Measurements from ENCODE around the gene PCDH15. TPM values are rescaled to one million over a fixed set of nuclear protein-coding genes. Genes with fewer than 3 reads are reported as not detected.

Gene PCDH15
- total RNA-seq, 1 experiment from 2014 or later, result 0.61 TPM

GRCh38 chr10:53754596-53755250 lies 1046.3 kb downstream of the PCDH15 start:
- Histone ChIP-seq H3K27ac (ENCODE audit: insufficient read length, low read depth, low read length) (no peak overlapping the region), H3K9ac (ENCODE audit: extremely low read depth, insufficient read length, low read length) (no peak overlapping the region), H3T11ph (ENCODE audit: low read length) (no peak overlapping the region), H3K79me2 (ENCODE audit: insufficient read depth, low read length) (no peaks in the 10 kb centered on the region), H3K14ac (ENCODE audit: insufficient read depth, low read length) (no peak overlapping the region), H3K27me3 (ENCODE audit: insufficient read depth, low read length) (no peaks in the 10 kb centered on the region), H3K4ac (ENCODE audit: low read depth, low read length) (no peak overlapping the region), H2AK5ac (ENCODE audit: insufficient read length, low read length) (no peak overlapping the region), H3K79me1 (ENCODE audit: insufficient read depth, low read depth, low read length, poor library complexity, severe bottlenecking) (no peaks in the 10 kb centered on the region), H3K4me1 (ENCODE audit: insufficient read depth, low read length) (no peaks in the 10 kb centered on the region), H2BK12ac (ENCODE audit: insufficient read length, low read depth, low read length) (no peak overlapping the region), H3K9me3 (ENCODE audit: control insufficient read depth, low read depth, low read length) (no peaks in the 10 kb centered on the region), H4K91ac (ENCODE audit: insufficient read length, low read depth, low read length) (no peak overlapping the region), H3K23me2 (ENCODE audit: insufficient read length, low read depth, low read length, poor library complexity, severe bottlenecking) (no peaks in the 10 kb centered on the region), H4K5ac (ENCODE audit: insufficient read length, low read depth, low read length) (no peak overlapping the region), H2BK20ac (ENCODE audit: low read depth, low read length, poor library complexity, severe bottlenecking) (no peak overlapping the region), H3K4me2 (ENCODE audit: insufficient read depth, insufficient read length, low read length) (no peak overlapping the region), H2BK120ac (ENCODE audit: low read depth, low read length, poor library complexity, severe bottlenecking) (no peak overlapping the region), H4K20me1 (ENCODE audit: control insufficient read depth, insufficient read depth, insufficient read length) (no peaks in the 10 kb centered on the region), H2AFZ (ENCODE audit: low read length) (no peak overlapping the region), H3K18ac (ENCODE audit: insufficient read length, low read depth, low read length) (no peak overlapping the region), H4K8ac (replicated peaks; ENCODE audit: insufficient read length, low read depth, low read length) (no peak overlapping the region), H3K23ac (ENCODE audit: insufficient read length, low read depth, low read length) (no peak overlapping the region), H2BK5ac (ENCODE audit: insufficient read length, low read length) (no peak overlapping the region), H3K56ac (ENCODE audit: insufficient read length, low read depth, low read length) (no peak overlapping the region), H2BK15ac (ENCODE audit: low read depth, low read length) (no peak overlapping the region)
- Mint-ChIP-seq H3K4me3 (peak overlapping the region in 1 of 2 experiments; percentile 31; a peak in 2 of 5 replicates), H3K27ac (no peak overlapping the region), H3K4me1 (peaks cover 5 to 8% of the 10 kb centered on the region in 2 experiments; a peak in 2 of 4 replicates), H3K36me3 (ENCODE audit: insufficient read depth in 1 of 3, low read depth in 3 of 3) (peaks cover 1 to 10% (median 2%) of the 10 kb centered on the region in 3 experiments; a peak in 4 of 7 replicates), H3K27me3 (ENCODE audit: low read depth) (no peaks in the 10 kb centered on the region), H3K9me3 (peaks cover 0 to 2% of the 10 kb centered on the region in 2 experiments; a peak in 2 of 5 replicates)
- no CpG with 5 or more reads among the region's 6 CpGs for WGBS (ENCODE audit: extremely low coverage, insufficient read length, low lambda C conversion rate)
- DNase-seq, result no peak
- no peak for TF ChIP-seq CTCF (conservative IDR thresholded peaks at IDR 0.05)

Small RNA genes lying within 50 kb of the gene (microRNA-seq; reads per million reads assigned to microRNA genes)
- gene MIR548F1 (ENCODE audit: borderline microRNAs expressed), result 1.0 reads per million

All from H9 (cell line).